Measurements from ENCODE around the gene SASH1.

SASH1 gene

GRCh38 chr6:148521586-148521985 is 178.9 kb downstream of the SASH1 start:
- TF ChIP-seq EZH2 (optimal IDR thresholded peaks at IDR 0.05; ENCODE audit: low read depth, low read length) (no peak), CTCF (IDR thresholded peaks at IDR 0.05; ENCODE audit: low read length) (no peak), EZH2phosphoT487 (IDR thresholded peaks at IDR 0.05; ENCODE audit: low read length) (no peak)
- Histone ChIP-seq H3K9ac (ENCODE audit: low read length) (no peak overlapping the region), H3K27me3 (replicated peaks; ENCODE audit: insufficient read depth, low read length) (no peaks in the 10 kb centered on the region), H4K20me1 (ENCODE audit: insufficient read depth, low read length) (no peaks in the 10 kb centered on the region), H3K4me1 (ENCODE audit: low read length) (no peaks in the 10 kb centered on the region), H3K9me2 (replicated peaks; ENCODE audit: insufficient read depth, low read length) (no peaks in the 10 kb centered on the region), H2AFZ (ENCODE audit: low read length) (no peak overlapping the region), H3K4me2 (ENCODE audit: low read depth, low read length) (no peak overlapping the region), H3K79me2 (ENCODE audit: low read length) (no peaks in the 10 kb centered on the region), H3K4me3 (ENCODE audit: low read length) (no peak overlapping the region), H3K9me3 (replicated peaks; ENCODE audit: insufficient read depth, low read length) (no peaks in the 10 kb centered on the region), H3K27ac (ENCODE audit: low read length) (no peak overlapping the region), H3K36me3 (replicated peaks; ENCODE audit: insufficient read depth, low read length) (no peaks in the 10 kb centered on the region), H3F3A (ENCODE audit: insufficient read depth, low read length) (no peaks in the 10 kb centered on the region)
- no peak for DNase-seq

GRCh38 chr6:148523048-148523447 is 180.4 kb downstream of the SASH1 start:
- H3K79me2 ChIP-seq (ENCODE audit: low read length): no peaks in the 10 kb centered on the region
- no peak for DNase-seq
- H3K9ac ChIP-seq (ENCODE audit: low read length): no peak overlapping the region

GRCh38 chr6:148523551-148523950 is 180.9 kb downstream of the SASH1 start:
- no peak for DNase-seq
- Histone ChIP-seq H3F3A (ENCODE audit: insufficient read depth, low read length) (no peaks in the 10 kb centered on the region), H3K9me3 (replicated peaks; ENCODE audit: insufficient read depth, low read length) (no peaks in the 10 kb centered on the region), H4K20me1 (ENCODE audit: insufficient read depth, low read length) (no peaks in the 10 kb centered on the region), H2AFZ (ENCODE audit: low read length) (no peak overlapping the region), H3K27me3 (replicated peaks; ENCODE audit: insufficient read depth, low read length) (no peaks in the 10 kb centered on the region), H3K9ac (ENCODE audit: low read length) (no peak overlapping the region), H3K36me3 (replicated peaks; ENCODE audit: insufficient read depth, low read length) (no peaks in the 10 kb centered on the region), H3K4me2 (ENCODE audit: low read depth, low read length) (no peak overlapping the region), H3K9me2 (replicated peaks; ENCODE audit: insufficient read depth, low read length) (no peaks in the 10 kb centered on the region), H3K79me2 (ENCODE audit: low read length) (no peaks in the 10 kb centered on the region), H3K4me3 (ENCODE audit: low read length) (no peak overlapping the region), H3K4me1 (ENCODE audit: low read length) (no peaks in the 10 kb centered on the region), H3K27ac (ENCODE audit: low read length) (no peak overlapping the region)
- no peak for TF ChIP-seq EZH2 (optimal IDR thresholded peaks at IDR 0.05; ENCODE audit: low read depth, low read length)
- no peak for TF ChIP-seq CTCF (IDR thresholded peaks at IDR 0.05; ENCODE audit: low read length)
- no peak for TF ChIP-seq EZH2phosphoT487 (IDR thresholded peaks at IDR 0.05; ENCODE audit: low read length)

More at GRCh38 chr6:148523048-148523447, 180.4 kb downstream of the SASH1 start:
- H3K36me3 ChIP-seq (replicated peaks; ENCODE audit: insufficient read depth, low read length): no peaks in the 10 kb centered on the region
- H3K4me3 ChIP-seq (ENCODE audit: low read length): no peak overlapping the region
- TF ChIP-seq EZH2phosphoT487 (IDR thresholded peaks at IDR 0.05; ENCODE audit: low read length): no peak
- no peak for TF ChIP-seq EZH2 (optimal IDR thresholded peaks at IDR 0.05; ENCODE audit: low read depth, low read length)
- no peak for TF ChIP-seq CTCF (IDR thresholded peaks at IDR 0.05; ENCODE audit: low read length)
- H3K27me3 ChIP-seq (replicated peaks; ENCODE audit: insufficient read depth, low read length): no peaks in the 10 kb centered on the region
- no peaks in the 10 kb centered on the region for H3K9me3 ChIP-seq (replicated peaks; ENCODE audit: insufficient read depth, low read length)
- H3F3A ChIP-seq (ENCODE audit: insufficient read depth, low read length): no peaks in the 10 kb centered on the region
- no peak overlapping the region for H2AFZ ChIP-seq (ENCODE audit: low read length)
- H3K9me2 ChIP-seq (replicated peaks; ENCODE audit: insufficient read depth, low read length): no peaks in the 10 kb centered on the region
- H3K27ac ChIP-seq (ENCODE audit: low read length): no peak overlapping the region
- no peaks in the 10 kb centered on the region for H3K4me1 ChIP-seq (ENCODE audit: low read length)
- no peaks in the 10 kb centered on the region for H4K20me1 ChIP-seq (ENCODE audit: insufficient read depth, low read length)
- no peak overlapping the region for H3K4me2 ChIP-seq (ENCODE audit: low read depth, low read length)
